ENCODE results near the gene BAHCC1. TPM values are rescaled to one million over a fixed set of nuclear protein-coding genes. Genes with fewer than 3 reads are reported as not detected.
A peak's percentile ranks its signal among the peaks of the same experiment; 100 is the strongest.

BAHCC1 gene
- total RNA-seq, 1 experiment from 2014 or later: 29.8 TPM

DNA sequence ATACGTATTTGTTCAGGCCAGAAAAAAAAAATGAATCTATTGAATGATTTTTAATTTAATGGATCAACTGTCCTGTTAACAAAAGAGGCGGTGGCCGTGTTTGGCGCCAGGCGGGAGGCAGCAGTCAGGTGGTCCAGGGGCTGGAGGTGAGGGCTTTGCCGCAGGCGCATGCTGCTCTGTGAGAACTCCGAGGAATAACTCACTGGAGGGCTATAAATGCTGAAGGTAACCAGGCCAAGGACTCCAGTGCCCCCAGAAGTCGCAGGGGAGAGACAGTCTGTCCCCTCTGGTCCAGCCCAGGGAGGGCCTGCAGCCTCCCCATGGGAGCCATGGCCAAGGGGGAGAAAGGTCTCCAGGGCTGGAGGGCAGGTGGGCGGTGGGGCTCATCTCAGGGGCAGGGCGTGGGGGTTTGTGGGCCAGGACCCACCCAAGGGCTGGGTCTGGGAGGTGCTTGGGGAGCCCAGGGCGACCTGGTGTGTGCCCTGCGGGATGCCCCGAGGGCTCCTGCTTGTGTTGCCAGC, 7.1 kb upstream of the BAHCC1 start:
- DNase-seq (ENCODE audit: low spot score) (no peak), ATAC-seq (no peak)
- Mint-ChIP-seq H3K27ac (no peak overlapping the region), H3K27me3 (ENCODE audit: low read depth) (peaks cover 93% of the 10 kb centered on the region), H3K4me1 (peaks cover 31% of the 10 kb centered on the region), H3K36me3 (no peaks in the 10 kb centered on the region), H3K9me3 (no peaks in the 10 kb centered on the region), H3K4me3 (peak overlapping the region; percentile 63)
- TF ChIP-seq, protein P1, sequence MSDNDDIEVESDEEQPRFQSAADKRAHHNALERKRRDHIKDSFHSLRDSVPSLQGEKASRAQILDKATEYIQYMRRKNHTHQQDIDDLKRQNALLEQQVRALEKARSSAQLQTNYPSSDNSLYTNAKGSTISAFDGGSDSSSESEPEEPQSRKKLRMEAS (CRISPR knock-in tag; IDR thresholded peaks at IDR 0.05): 0 out of 2 replicates have a peak, but pooled peaks have one; percentile 4
- TF ChIP-seq, protein P2, sequence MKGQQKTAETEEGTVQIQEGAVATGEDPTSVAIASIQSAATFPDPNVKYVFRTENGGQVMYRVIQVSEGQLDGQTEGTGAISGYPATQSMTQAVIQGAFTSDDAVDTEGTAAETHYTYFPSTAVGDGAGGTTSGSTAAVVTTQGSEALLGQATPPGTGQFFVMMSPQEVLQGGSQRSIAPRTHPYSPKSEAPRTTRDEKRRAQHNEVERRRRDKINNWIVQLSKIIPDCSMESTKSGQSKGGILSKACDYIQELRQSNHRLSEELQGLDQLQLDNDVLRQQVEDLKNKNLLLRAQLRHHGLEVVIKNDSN (CRISPR knock-in tag; IDR thresholded peaks at IDR 0.05): peak; percentile 35; the same call in 1 of the 2 replicates
- TF ChIP-seq, protein P3, sequence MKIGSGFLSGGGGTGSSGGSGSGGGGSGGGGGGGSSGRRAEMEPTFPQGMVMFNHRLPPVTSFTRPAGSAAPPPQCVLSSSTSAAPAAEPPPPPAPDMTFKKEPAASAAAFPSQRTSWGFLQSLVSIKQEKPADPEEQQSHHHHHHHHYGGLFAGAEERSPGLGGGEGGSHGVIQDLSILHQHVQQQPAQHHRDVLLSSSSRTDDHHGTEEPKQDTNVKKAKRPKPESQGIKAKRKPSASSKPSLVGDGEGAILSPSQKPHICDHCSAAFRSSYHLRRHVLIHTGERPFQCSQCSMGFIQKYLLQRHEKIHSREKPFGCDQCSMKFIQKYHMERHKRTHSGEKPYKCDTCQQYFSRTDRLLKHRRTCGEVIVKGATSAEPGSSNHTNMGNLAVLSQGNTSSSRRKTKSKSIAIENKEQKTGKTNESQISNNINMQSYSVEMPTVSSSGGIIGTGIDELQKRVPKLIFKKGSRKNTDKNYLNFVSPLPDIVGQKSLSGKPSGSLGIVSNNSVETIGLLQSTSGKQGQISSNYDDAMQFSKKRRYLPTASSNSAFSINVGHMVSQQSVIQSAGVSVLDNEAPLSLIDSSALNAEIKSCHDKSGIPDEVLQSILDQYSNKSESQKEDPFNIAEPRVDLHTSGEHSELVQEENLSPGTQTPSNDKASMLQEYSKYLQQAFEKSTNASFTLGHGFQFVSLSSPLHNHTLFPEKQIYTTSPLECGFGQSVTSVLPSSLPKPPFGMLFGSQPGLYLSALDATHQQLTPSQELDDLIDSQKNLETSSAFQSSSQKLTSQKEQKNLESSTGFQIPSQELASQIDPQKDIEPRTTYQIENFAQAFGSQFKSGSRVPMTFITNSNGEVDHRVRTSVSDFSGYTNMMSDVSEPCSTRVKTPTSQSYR (CRISPR knock-in tag; IDR thresholded peaks at IDR 0.05): no peak
- TF ChIP-seq ZNF138 (CRISPR knock-in tag; conservative IDR thresholded peaks at IDR 0.05): no peak
- CTCF ChIA-PET: no interaction called here
- POLR2A ChIA-PET: no interaction called here

DNA sequence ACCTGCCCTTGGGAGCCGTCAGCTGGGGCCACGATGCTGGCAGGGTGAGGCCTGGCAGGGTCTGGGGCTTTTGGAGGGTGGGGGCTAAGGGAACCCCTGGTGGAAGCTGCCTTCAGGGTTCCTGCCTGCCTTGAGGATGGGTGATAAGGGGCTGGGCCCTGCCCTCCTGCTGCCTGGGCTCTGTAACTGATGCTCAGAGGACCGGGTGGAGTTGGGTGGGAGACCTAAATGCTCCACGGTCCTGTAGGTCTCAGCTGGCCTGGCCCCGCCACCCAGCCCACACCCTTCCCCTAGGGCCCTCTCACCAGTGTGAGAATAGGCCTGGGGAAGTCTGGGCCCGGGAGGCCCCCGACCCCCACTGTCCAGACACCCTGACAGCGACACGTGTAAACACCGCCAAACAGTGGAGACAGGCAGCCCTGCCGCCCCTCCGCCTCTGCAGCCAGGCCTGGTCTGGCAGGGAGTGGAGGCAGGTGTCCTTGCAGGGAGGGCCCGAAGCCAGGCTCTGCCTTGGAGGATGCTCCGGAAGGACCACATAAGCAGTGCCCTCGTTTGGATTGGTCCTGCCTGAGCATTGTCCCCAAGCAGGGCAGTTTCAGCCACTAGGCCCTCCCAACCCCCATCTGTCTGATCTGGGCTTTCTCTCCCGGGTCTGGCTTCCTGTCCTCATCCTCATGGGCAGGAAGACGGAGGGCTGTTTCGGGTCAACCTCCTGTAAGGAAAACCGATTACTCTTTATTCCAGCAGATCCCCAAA, 6.5 kb upstream of the BAHCC1 start:
- Mint-ChIP-seq H3K4me1 (peaks cover 31% of the 10 kb centered on the region), H3K9me3 (no peaks in the 10 kb centered on the region), H3K27ac (no peak overlapping the region), H3K36me3 (no peaks in the 10 kb centered on the region), H3K4me3 (no peak overlapping the region), H3K27me3 (ENCODE audit: low read depth) (peaks cover 88% of the 10 kb centered on the region)
- ChIA-PET POLR2A (no interaction called here), CTCF (no interaction called here)
- TF ChIP-seq FOXP1 (CRISPR knock-in tag; IDR thresholded peaks at IDR 0.05; ENCODE audit: borderline replicate concordance) (0 out of 2 replicates have a peak, but pooled peaks have one; percentile 23), GABPB1 (CRISPR knock-in tag; IDR thresholded peaks at IDR 0.05) (0 out of 2 replicates have a peak, but pooled peaks have one; percentile 11), NR1H2 (CRISPR knock-in tag; IDR thresholded peaks at IDR 0.05) (no peak), EMX1 (CRISPR knock-in tag; IDR thresholded peaks at IDR 0.05) (no peak)
- TF ChIP-seq, protein P4, sequence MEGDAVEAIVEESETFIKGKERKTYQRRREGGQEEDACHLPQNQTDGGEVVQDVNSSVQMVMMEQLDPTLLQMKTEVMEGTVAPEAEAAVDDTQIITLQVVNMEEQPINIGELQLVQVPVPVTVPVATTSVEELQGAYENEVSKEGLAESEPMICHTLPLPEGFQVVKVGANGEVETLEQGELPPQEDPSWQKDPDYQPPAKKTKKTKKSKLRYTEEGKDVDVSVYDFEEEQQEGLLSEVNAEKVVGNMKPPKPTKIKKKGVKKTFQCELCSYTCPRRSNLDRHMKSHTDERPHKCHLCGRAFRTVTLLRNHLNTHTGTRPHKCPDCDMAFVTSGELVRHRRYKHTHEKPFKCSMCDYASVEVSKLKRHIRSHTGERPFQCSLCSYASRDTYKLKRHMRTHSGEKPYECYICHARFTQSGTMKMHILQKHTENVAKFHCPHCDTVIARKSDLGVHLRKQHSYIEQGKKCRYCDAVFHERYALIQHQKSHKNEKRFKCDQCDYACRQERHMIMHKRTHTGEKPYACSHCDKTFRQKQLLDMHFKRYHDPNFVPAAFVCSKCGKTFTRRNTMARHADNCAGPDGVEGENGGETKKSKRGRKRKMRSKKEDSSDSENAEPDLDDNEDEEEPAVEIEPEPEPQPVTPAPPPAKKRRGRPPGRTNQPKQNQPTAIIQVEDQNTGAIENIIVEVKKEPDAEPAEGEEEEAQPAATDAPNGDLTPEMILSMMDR (IDR thresholded peaks at IDR 0.05): no peak
- TF ChIP-seq, protein P5, sequence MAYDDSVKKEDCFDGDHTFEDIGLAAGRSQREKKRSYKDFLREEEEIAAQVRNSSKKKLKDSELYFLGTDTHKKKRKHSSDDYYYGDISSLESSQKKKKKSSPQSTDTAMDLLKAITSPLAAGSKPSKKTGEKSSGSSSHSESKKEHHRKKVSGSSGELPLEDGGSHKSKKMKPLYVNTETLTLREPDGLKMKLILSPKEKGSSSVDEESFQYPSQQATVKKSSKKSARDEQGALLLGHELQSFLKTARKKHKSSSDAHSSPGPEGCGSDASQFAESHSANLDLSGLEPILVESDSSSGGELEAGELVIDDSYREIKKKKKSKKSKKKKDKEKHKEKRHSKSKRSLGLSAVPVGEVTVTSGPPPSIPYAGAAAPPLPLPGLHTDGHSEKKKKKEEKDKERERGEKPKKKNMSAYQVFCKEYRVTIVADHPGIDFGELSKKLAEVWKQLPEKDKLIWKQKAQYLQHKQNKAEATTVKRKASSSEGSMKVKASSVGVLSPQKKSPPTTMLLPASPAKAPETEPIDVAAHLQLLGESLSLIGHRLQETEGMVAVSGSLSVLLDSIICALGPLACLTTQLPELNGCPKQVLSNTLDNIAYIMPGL (CRISPR knock-in tag; IDR thresholded peaks at IDR 0.05): no peak
- peak; percentile 13 for ATAC-seq
- peak; percentile 44 for DNase-seq (ENCODE audit: low spot score)

DNA sequence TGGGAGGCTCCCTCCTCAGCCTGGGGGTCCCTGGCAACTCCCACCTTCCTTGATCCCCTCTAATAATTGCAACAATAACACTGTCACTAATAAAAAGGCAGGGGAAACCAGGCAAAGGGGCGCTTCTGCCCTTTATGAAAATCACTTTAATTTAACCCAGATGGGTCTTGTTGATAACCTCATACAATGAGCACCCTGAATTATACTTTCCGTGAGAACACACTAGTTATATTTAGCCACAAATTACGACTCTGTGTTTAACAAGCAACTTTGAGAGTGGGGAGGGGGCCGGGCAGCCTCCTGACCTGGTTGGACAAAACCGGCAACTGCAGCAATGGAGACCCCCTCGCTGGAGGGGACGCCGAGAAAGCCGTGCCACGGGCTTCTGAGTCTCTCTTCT, 5.7 kb upstream of the BAHCC1 start:
- Mint-ChIP-seq H3K36me3 (no peaks in the 10 kb centered on the region), H3K27me3 (ENCODE audit: low read depth) (peaks cover 89% of the 10 kb centered on the region), H3K4me1 (peaks cover 38% of the 10 kb centered on the region), H3K27ac (no peak overlapping the region), H3K9me3 (no peaks in the 10 kb centered on the region), H3K4me3 (no peak overlapping the region)
- no peak for TF ChIP-seq TCF7 (CRISPR knock-in tag; IDR thresholded peaks at IDR 0.05; ENCODE audit: low read depth)
- ATAC-seq (no peak), DNase-seq (ENCODE audit: low spot score) (no peak)
- POLR2A ChIA-PET: no interaction called here
- CTCF ChIA-PET: no interaction called here
